Right lobe of liver (tissue), 4 donors: Measurements from ENCODE around the gene REXO4.
A peak's percentile ranks its signal among the peaks of the same experiment; 100 is the strongest.

ENCODE experiments used
- CTCF ChIP-seq, 4 donors: fragments of 200-600 bp in 3 of 4; fragments of 450-650 bp in 1 of 4; IDR thresholded peaks; one replicate each; pipeline versions ENCODE4 v1.5.1 to v1.8.0; 2016 to 2022; ENCODE audit warnings: antibody characterized with exemption in 4 of 4, mild to moderate bottlenecking in 2 of 4
- POLR2A ChIP-seq: fragments of 450-650 bp; IDR thresholded peaks from one replicate; pipeline ENCODE4 v1.6.1; 2017; ENCODE audit warnings: antibody characterized with exemption, mild to moderate bottlenecking
- donor health status: DM: no; HTN: no; CAD: no.
- donor health status: DM: no; HTN: no; CAD: no.
- donor health status: DM: no; HTN: yes; CAD: no.

- TF ChIP-seq CTCF (IDR thresholded peaks at IDR 0.05) (no peak), POLR2A (peak; percentile 62)
These were observed 47.1 kb downstream of the REXO4 start for GRCh38 chr9:133370685-133371084.
